ENCODE measurements around the gene RSBN1L.

DNA sequence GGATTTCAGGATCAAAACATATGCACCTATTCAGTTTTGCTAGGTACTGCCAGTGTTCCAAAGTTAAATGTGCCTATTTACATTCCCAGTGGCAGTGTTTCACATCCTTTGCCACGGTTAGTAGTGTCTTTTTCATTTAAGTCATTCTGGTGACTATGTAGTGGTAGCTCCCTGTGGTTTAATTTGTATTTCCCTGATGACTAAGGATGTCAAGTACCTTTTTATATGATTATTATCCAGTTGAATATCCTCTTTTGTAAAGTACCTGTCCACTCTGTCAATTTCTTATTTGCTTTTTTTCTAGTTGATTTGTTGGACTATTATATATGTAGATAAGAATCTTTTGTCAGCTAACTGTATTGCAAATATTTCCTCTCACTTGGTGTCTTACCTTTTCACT lies 56.9 kb downstream of the RSBN1L start:
- TF ChIP-seq TAF1 (IDR thresholded peaks at IDR 0.05; ENCODE audit: low read depth) (no peak), RAD21 (conservative IDR thresholded peaks at IDR 0.05) (no peak), EP300 (conservative IDR thresholded peaks at IDR 0.05; ENCODE audit: poor library complexity, severe bottlenecking) (no peak), CTCF (IDR thresholded peaks at IDR 0.05; ENCODE audit: poor library complexity, severe bottlenecking) (no peak), POLR2AphosphoS5 (IDR thresholded peaks at IDR 0.05) (no peak), EZH2 (IDR thresholded peaks at IDR 0.05; ENCODE audit: borderline replicate concordance, insufficient read depth, low read length, poor library complexity, severe bottlenecking) (no peak), MXI1 (conservative IDR thresholded peaks at IDR 0.05; ENCODE audit: poor library complexity, severe bottlenecking) (no peak), SMC3 (conservative IDR thresholded peaks at IDR 0.05; ENCODE audit: poor library complexity) (no peak)
- TF ChIP-seq, protein P1, sequence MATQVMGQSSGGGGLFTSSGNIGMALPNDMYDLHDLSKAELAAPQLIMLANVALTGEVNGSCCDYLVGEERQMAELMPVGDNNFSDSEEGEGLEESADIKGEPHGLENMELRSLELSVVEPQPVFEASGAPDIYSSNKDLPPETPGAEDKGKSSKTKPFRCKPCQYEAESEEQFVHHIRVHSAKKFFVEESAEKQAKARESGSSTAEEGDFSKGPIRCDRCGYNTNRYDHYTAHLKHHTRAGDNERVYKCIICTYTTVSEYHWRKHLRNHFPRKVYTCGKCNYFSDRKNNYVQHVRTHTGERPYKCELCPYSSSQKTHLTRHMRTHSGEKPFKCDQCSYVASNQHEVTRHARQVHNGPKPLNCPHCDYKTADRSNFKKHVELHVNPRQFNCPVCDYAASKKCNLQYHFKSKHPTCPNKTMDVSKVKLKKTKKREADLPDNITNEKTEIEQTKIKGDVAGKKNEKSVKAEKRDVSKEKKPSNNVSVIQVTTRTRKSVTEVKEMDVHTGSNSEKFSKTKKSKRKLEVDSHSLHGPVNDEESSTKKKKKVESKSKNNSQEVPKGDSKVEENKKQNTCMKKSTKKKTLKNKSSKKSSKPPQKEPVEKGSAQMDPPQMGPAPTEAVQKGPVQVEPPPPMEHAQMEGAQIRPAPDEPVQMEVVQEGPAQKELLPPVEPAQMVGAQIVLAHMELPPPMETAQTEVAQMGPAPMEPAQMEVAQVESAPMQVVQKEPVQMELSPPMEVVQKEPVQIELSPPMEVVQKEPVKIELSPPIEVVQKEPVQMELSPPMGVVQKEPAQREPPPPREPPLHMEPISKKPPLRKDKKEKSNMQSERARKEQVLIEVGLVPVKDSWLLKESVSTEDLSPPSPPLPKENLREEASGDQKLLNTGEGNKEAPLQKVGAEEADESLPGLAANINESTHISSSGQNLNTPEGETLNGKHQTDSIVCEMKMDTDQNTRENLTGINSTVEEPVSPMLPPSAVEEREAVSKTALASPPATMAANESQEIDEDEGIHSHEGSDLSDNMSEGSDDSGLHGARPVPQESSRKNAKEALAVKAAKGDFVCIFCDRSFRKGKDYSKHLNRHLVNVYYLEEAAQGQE (IDR thresholded peaks at IDR 0.05; ENCODE audit: borderline replicate concordance), result no peak
